Psoas muscle (tissue), 8 donors: ENCODE data around the gene REM2. TPM values are rescaled to one million over a fixed set of nuclear protein-coding genes. Genes with fewer than 3 reads are reported as not detected.

ENCODE experiments used
- ATAC-seq, 4 donors: fragments of 200-7000 bp; cut with Tn5 transposase; one replicate each; pipeline ENCODE4 v1.9.1; 2020; ENCODE audit warnings: moderate library complexity in 3 of 4, mild to moderate bottlenecking in 2 of 4
- DNase-seq, 2 donors: peaks; one replicate each; pipeline ENCODE4 v3.0.0-alpha.2; 2020
- H3K27ac ChIP-seq: fragments of 200-600 bp; one replicate; pipeline ENCODE4 v1.8.0; 2022
- H3K27me3 ChIP-seq, 3 donors: fragments of 200-600 bp in 1 of 3; one replicate each; pipeline versions ENCODE4 v1.6.1 to v1.8.0; 2013 to 2022; ENCODE audit warnings: low read length in 2 of 3, mild to moderate bottlenecking in 2 of 3, moderate library complexity in 1 of 3; ENCODE audit not compliant: insufficient read depth in 3 of 3
- H3K36me3 ChIP-seq, 2 donors: fragments of 200-600 bp in 1 of 2; one replicate each; pipeline versions ENCODE4 v1.6.1 to v1.8.0; 2013 to 2022; ENCODE audit warnings: low read depth in 1 of 2, mild to moderate bottlenecking in 1 of 2, moderate library complexity in 1 of 2; ENCODE audit not compliant: insufficient read depth in 1 of 2
- H3K4me1 ChIP-seq: fragments of 200-600 bp; one replicate; pipeline ENCODE4 v1.8.0; 2022
- H3K4me3 ChIP-seq: fragments of 200-600 bp; one replicate; pipeline ENCODE4 v1.8.0; 2022; ENCODE audit warnings: mild to moderate bottlenecking
- H3K9me3 ChIP-seq: fragments of 200-600 bp; one replicate; pipeline ENCODE4 v1.8.0; 2022
- CTCF ChIP-seq: fragments of 200-600 bp; IDR thresholded peaks from one replicate; pipeline ENCODE4 v1.8.0; 2022; ENCODE audit warnings: antibody characterized with exemption
- WGBS, 3 donors: extraction: QIAGEN DNeasy Blood & Tissue Kit; methylation state at CpG; one replicate each; pipeline versions ENCODE4 v1.1.6 to v1.1.7; 2013; 5-methylcytosine and 5-hydroxymethylcytosine counted together
- intact Hi-C, 2 donors: fragments of 100-400 bp; cut with DNase I; formaldehyde crosslinking; loops; one replicate each; pipeline versions ENCODE4 v1.11.0 to v1.14.2; 2022
- polyA plus RNA-seq, 3 donors: library from polyadenylated mRNA; stranded (reverse); fragments of 200-250 nt; gene quantifications; one replicate each; pipeline ENCODE4 v1.2.3, GENCODE V29; 2013
- total RNA-seq, 4 donors: library from RNA; stranded (reverse); fragmentation: NEBNext Ultra II Directional in 2 of 4; extraction: Animal tissue kit (Norgen Biotek cat#: 25700) in 2 of 4; gene quantifications; one replicate each; pipeline versions ENCODE4 v1.2.1 to v1.2.4, GENCODE V29; 2021 to 2023
- donor health status: healthy with polysubstance abuse.
- donor health status: DM: no; HTN: no; CAD: no; lungs with moderate emphysema.
- donor health status: Bipolar disorder and iron deficiency.
- donor health status: healthy.
- donor health status: DM: yes; HTN: yes; CAD: no.
- donor health status: DM: no; HTN: no; CAD: no.
- donor health status: DM: no; HTN: no; CAD: no.
- donor health status: DM: yes; HTN: yes; CAD: no.

REM2 gene
- total and polyA plus RNA-seq, 7 donors, result 0.05 to 0.34 (median 0.18) TPM; not detected in 2

- no peak for TF ChIP-seq CTCF
- ATAC-seq (peak; percentile 17 to 46 (median 41)), DNase-seq (no peak)
- Histone ChIP-seq H3K36me3 (peaks cover 0 to 28% of the 10 kb centered on the region in 2 donors), H3K4me3 (peak overlapping the region; percentile 100), H3K27ac (peak overlapping the region; percentile 100), H3K27me3 (no peaks in the 10 kb centered on the region), H3K4me1 (peaks cover 16% of the 10 kb centered on the region), H3K9me3 (no peaks in the 10 kb centered on the region)
- WGBS, 3 donors, result 0 to 1% (median 0%) methylated on average over 1 of the region's 1 CpG
- intact Hi-C loops, result loop anchor here in 1 of 2 donors (5.0 kb wide), 1 partner anchor 46 kb away; the partner anchor contains the start of gene RBM23
Observed at GRCh38 chr14:22870811-22871223, 12.2 kb upstream of the REM2 start.

- Histone ChIP-seq H3K36me3 (peaks cover 0 to 34% of the 10 kb centered on the region in 2 donors), H3K27me3 (no peaks in the 10 kb centered on the region), H3K9me3 (no peaks in the 10 kb centered on the region), H3K27ac (peak within 1 kb of the TSS; percentile 100), H3K4me1 (peaks cover 16% of the 10 kb centered on the region), H3K4me3 (peak within 1 kb of the TSS; percentile 100)
- TF ChIP-seq CTCF, result no peak
- ATAC-seq (peak; percentile 95 to 96 (median 95)), DNase-seq (peak; percentile 93 to 95)
- intact Hi-C loops, result loop anchor here in 1 of 2 donors (2.0 to 5.0 kb wide), 2 partner anchors 29 to 46 kb away; partner anchors contain the start of gene RBM23
- WGBS, 3 donors, result 0% methylated on average over 45 to 50 of the region's 50 CpGs
Observed at GRCh38 chr14:22871224-22872032, 11.6 kb upstream of the REM2 start, which contains the start of gene LRP10. LRP10 (plus strand) TSS chr14:22871740; CDS start chr14:22872304, 564 bp downstream.

- TF ChIP-seq CTCF, result peak; percentile 86
- no peaks in the 10 kb centered on the region for H3K27me3 ChIP-seq
- peaks cover 0 to 42% of the 10 kb centered on the region in 2 donors for H3K36me3 ChIP-seq
- intact Hi-C loops, result loop anchor here in 1 of 2 donors (2.0 to 5.0 kb wide), 2 partner anchors 29 to 45 kb away; partner anchors contain the start of gene RBM23
- H3K4me3 ChIP-seq, result peak overlapping the region; percentile 100
- peak overlapping the region; percentile 100 for H3K27ac ChIP-seq
- H3K4me1 ChIP-seq, result peaks cover 16% of the 10 kb centered on the region
- ATAC-seq (peak; percentile 63 to 75 (median 70)), DNase-seq (peak; percentile 78 to 86)
- H3K9me3 ChIP-seq, result no peaks in the 10 kb centered on the region
- WGBS, 3 donors, result 0 to 1% (median 0%) methylated on average over 31 to 45 of the region's 45 CpGs
Observed at GRCh38 chr14:22872033-22872832, 10.8 kb upstream of the REM2 start.

GRCh38 chr14:22872833-22873520, 10.0 kb upstream of the REM2 start:
- peak overlapping the region; percentile 100 for H3K27ac ChIP-seq
- TF ChIP-seq CTCF, result no peak
- ATAC-seq (no peak), DNase-seq (no peak)
- intact Hi-C loops, result loop anchor here in 1 of 2 donors (2.0 to 5.0 kb wide), 2 partner anchors 28 to 44 kb away; partner anchors contain the start of gene RBM23
- H3K4me3 ChIP-seq, result peak overlapping the region; percentile 100
- no peaks in the 10 kb centered on the region for H3K9me3 ChIP-seq
- peaks cover 16% of the 10 kb centered on the region for H3K4me1 ChIP-seq
- H3K27me3 ChIP-seq, result no peaks in the 10 kb centered on the region
- peaks cover 0 to 50% of the 10 kb centered on the region in 2 donors for H3K36me3 ChIP-seq
- WGBS, 3 donors, result 52 to 64% (median 53%) methylated on average over 10 of the region's 10 CpGs
